Measurements from ENCODE around the gene BRSK2.
"Not testable (repeated sequence)": the region's sequence is repeated elsewhere in the genome, so short reads cannot be mapped to it uniquely, and the experiment has no call there.

BRSK2 gene

DNA sequence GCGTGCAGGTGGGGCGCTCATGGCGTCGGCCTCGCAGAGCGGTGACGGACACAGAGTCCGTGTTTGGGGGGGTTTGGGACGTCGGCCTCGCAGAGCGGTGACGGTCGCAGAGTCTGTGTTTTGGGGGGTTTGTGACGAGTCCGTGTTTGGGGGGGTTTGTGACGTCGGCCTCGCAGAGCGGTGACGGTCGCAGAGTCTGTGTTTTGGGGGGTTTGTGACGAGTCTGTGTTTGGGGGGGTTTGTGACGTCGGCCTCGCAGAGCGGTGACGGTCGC is 20.1 kb downstream of the BRSK2 start:
- not testable (repeated sequence) for DNase-seq (ENCODE audit: low read depth)

DNA sequence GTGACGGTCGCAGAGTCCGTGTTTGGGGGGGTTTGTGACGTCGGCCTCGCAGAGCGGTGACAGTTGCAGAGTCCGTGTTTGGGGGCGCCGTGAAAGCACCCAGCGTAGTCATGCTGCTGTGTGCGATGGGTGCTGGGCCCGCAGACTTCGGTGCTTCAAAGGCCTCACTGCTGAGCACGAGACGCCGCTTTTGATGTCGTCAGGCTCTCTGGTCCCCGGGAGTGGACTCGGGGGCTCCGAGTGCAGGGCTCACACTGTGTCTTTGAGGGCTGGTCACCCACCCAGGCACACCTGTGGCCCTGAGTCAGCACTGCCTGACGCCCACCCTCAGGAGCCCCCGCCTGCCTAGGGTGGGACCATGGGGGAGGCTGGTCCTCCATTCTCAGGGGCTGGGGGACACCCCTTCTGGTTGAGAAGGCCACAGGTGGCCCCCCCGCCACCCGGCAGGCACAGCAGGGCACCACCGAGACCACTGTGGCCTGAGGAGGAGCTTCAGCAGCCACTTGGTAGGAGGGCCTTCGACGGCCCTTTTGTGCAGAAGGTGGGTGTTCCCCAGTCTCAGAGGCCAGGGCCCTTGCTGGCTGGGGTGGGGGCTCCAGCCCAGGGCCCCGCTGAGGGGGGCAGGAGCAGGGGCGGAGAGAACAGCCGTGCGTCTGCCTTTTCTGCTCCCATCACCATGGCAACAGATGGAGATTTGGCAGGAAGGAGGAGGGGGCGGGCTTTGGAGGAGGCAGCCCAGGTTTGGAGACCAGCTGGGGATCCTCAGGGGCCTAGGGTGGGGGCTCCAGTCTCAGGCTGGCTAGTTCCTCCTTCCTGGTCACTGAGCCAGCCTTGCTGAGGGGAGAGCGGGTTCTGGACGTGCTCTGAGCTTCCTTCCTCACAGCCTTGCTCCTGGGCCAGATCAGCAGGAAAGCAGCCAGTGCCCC is 20.9 kb downstream of the BRSK2 start:
- DNase-seq (ENCODE audit: low read depth) = no peak

DNA sequence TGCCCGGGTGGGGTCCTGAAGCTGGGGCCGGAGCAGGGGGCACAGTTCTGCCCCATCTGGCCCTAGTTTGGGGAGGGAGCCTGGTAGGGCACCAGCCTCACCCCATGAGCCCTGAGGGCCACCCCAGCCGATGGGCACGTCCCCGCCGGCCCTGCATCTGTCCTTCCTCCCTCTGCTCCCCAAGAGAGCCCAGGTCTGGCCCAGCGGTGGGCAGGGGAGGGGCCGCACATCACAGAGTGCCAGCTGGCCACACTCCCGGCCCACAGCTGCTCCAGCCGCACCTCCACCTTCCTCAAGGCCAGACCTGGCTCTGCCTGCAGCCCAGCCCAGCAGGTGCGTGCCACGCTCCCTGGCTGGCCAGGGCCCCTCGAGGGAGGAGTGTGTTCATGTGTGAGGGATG is 21.6 kb downstream of the BRSK2 start:
- no peak for DNase-seq (ENCODE audit: low read depth)

DNA sequence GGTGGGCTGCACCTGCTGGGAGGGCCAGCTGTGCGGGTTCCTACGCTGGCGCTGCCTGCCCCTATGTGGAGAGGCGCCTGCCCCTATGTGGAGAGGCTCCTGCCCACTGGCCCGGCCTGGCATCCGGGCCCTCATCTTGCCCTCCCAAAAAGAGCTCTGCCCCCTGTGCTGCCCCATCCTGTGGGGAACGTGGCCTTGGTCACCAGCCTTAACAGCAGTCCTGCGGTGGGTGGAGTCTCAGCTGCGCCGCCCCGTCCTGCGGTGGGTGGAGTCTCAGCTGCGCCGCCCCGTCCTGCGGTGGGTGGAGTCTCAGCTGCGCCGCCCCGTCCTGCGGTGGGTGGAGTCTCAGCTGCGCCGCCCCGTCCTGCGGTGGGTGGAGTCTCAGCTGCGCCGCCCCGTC is 22.0 kb downstream of the BRSK2 start:
- not testable (repeated sequence) for DNase-seq (ENCODE audit: low read depth)

DNA sequence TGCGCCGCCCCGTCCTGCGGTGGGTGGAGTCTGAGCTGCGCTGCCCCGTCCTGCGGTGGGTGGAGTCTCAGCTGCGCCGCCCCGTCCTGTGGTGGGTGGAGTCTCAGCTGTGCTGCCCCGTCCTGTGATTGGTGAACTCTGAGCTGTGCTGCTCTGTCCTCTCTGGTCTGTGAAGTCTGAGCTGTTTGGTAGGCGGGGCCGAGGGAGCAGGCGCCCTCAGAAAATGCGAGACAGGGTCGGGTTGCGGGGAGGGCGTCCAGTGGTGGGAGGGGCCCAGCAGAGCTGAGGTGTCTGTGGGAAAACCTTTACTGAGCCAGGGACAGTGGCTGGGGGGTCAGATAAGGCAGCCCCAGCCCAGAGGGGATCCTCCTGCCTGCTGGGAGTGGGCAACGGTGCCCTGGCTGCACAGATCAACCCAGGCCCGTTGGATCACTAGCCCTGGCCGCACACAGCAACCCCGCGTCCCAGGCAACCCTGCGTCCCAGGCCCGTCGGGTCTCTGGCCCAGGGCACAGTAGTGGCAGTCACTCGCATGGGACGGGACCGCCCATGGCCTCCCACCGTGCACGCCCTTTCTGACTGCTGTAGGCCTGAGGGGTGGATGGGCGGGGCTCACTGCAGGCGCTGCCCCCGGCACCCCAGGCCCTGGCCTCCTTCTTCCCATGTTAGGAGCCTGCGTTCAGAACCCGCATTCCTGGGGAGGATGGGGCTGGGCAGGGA is 22.8 kb downstream of the BRSK2 start:
- DNase-seq (ENCODE audit: low read depth) = no peak

DNA sequence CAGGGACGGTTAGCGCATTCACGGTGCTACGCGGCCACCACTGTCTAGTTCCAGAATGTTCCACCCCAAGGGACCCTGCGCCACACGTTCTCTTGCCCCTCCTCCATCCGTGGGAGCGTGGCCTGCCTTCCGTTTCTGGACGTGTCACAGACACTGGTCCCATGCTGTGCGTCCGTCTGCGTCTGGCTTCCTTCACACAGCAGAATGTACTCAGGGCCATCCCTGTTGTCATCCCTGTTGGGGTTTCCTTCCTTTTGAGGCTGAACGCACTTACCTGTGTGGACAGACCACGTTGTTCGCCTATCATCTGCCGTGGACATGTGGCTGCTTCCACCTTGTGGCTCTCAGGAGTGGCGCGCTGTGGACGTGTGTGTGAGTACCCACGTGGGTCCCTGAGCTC is 24.9 kb downstream of the BRSK2 start:
- no peak for DNase-seq (ENCODE audit: low read depth)

DNA sequence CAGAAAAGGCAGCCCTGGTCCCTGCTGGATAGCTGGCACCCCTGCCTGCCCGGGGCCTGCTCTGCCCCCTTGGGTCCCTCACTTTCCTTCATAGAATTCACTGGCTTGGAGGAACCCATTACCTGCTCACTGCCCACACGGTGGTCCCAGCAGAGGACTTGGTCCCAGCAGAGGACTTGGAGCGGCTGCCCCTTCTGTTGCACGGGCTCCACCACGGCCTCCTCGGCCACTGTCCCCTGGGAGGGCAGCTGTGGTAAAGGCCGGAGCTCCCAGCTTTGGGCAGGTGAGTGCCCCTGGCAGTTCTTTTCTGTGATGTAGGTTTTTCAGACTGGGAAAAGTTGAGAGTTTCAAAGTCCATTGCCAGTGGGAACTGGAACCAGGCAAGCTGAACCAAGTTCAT is 25.9 kb downstream of the BRSK2 start:
- DNase-seq (ENCODE audit: low read depth) = no peak

DNA sequence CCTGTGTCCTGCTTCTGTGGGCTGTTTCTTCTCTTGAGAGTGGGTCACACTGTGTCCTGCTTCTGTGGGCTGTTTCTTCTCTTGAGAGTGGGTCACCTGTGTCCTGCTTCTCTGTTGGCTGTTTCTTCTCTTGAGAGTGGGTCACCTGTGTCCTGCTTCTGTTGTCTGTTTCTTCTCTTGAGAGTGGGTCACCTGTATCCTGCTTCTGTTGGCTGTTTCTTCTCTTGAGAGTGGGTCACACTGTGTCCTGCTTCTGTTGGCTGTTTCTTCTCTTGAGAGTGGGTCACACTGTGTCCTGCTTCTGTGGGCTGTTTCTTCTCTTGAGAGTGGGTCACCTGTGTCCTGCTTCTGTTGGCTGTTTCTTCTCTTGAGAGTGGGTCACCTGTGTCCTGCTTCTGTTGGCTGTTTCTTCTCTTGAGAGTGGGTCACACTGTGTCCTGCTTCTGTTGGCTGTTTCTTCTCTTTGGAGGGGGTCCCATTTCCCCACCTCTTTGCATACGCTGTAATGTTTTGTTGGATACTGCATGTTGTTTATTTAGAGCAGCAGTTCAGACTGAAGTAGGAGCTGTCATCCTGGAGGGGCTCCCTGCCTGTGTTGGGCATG is 28.6 kb downstream of the BRSK2 start:
- not testable (repeated sequence) for DNase-seq (ENCODE audit: low read depth)

DNA sequence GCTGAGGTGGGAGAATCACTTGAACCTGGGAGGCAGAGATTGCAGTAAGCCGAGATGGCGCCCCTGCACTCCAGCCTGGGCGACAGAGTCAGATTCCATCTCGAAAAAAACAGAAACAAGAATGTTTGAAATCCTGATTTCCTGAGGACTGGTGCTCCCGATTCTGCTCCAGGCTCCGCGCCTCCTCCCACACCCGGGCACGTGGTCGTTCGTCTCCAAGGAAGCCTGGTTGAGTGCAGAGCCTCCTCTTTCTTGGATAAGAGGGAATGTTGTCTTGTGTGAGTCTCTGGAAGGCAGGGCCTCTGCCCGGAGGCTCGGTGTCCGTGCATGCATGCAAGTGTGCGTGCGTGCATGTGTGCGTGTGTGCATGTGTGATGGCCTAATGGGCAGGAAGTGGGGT is 30.1 kb downstream of the BRSK2 start:
- no peak for DNase-seq (ENCODE audit: low read depth)

DNA sequence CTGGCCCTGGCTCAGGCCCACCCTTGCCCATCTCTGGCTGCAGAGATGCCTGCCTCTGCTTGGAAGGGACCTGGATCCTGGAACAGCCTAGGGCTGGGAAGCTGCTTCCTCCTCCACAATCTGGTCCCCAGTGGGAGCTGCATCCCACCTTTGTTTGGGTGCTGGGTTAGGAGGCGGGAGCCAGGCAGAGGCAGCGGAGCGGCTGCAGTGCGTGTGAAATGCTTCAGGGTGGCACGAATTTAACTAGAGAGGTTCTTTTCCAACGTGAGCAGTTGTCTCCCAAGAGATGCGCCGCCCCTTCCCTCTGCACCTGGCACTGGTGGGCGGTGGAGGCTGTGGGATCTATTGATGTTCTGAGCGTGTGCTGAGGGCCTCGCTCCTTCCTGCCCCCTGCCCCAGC is 31.6 kb downstream of the BRSK2 start:
- DNase-seq (ENCODE audit: low read depth) = no peak

DNA sequence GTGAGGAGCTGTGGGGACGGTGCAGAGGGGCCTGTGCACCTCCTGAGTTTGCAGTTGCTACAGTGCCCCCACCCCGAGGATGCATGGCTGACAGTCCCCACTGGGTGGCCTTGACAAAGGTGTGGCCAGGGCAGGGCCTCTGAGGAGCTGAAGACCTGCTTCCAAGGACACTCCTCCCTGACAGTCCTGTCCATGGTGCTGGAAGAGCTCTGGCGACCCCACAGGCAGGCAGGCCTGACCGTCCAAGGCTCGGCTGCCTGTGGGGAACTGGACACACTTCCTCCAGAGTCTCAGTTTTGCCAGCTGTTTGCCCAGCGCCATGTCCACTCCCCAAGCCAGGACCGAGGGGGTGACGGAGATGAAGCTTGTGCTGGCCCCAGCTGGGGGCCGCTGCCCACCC is 32.7 kb downstream of the BRSK2 start:
- no peak for DNase-seq (ENCODE audit: low read depth)

DNA sequence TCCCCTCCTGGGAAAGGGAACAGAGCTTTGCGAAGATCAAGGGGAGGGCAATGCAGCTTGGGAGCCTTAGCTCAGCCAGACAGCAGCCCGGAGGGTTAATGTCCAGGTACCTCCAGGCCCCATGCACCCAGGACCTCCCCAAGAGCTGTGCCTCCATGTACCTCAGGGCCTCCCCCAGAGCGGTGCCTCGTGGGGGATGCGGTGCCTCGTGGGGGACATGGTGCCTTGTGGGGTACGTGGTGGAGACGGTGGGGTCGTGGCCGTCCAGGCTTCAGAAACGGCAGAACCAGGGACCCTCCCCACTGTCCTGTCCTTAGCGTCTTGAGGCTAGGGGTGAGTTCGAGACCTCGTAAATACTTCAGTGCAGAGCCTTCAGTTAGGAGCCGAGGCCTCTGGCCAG is 33.2 kb downstream of the BRSK2 start:
- no peak for DNase-seq (ENCODE audit: low read depth)

DNA sequence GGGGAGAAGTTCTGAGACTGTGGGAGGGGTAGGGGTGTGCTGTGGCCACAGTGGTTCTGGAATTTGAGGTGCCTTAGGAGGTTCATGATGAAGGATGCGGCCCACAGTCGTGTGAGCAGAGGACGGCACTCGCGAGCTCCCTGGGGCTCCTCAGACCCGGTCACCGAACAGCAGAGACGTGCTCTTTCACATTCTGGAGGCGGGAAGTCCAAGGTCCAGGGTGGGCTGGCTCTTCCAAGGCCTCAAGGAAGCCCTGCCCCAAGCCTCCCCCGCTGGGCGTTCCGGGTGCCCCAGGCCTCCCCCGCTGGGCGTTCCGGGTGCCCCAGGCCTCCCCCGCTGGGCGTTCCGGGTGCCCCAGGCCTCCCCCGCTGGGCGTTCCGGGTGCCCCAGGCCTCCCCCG is 33.7 kb downstream of the BRSK2 start:
- not testable (repeated sequence) for DNase-seq (ENCODE audit: low read depth)

DNA sequence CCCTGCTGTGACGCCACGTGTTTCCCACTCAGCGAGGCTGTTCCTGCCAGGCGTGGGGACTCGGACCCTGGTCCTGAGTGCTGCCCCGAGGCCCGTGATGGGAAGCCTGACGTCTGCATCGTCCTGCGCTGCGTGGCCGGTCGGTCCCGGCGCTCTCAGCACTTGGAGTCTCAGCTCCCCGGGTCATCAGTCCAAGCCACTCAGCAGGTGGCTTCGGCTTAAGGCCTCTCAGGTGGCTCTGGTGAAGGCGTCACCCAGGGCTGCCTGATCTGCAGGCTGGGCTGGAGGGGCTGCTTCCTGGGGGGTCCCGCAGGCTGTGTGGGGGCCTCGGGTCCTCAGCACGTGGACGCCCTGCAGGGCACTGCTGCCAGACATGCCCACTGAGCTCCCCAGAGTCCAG is 35.3 kb downstream of the BRSK2 start:
- no peak for DNase-seq (ENCODE audit: low read depth)

DNA sequence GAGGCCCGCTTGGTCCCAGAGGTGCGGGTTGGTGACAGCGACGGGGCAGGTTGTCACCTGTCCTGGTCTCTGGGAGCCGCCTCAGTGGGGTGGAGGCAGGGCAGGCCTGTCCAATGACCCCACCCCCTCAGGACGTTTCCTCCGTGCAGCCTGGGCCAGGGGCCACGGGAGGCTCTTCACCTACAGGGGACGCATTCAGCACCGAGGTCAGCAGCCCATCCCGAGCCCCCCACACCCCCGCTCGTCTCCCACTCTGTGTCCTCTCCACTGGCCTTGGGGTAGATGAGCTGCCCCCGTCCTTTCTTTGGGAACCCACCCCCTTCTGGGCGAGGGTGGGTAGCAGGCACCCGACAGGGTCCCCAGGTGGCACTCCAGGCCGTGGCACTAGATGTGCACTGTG is 35.7 kb downstream of the BRSK2 start:
- DNase-seq (ENCODE audit: low read depth) = no peak

DNA sequence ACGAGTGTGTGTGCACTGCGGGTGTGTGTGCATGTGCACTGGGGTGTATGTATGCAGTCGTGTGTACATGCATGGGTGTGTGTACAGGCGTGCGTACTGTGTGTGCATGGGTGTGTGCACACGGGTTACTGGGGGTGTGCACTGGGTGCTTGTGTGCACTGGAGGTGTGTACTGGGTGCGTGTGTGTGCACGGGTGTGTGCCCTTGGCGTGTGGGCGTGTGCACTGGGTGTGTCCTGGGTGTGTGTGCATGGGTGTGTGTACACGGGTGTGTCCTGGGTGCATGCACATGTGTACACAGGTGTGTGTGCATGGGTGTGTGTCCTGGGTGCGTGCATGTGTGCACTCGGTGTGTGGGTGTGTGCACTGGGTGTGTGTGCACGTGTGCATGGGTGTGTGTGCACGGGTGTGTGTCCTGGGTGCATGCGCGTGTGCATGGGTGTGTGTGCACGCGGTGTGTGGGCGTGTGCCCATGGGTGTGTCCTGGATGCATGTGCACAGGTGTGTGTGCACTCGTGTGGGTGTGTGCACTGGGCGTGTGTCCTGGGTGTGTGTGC is 39.1 kb downstream of the BRSK2 start:
- no peak for DNase-seq (ENCODE audit: low read depth)

DNA sequence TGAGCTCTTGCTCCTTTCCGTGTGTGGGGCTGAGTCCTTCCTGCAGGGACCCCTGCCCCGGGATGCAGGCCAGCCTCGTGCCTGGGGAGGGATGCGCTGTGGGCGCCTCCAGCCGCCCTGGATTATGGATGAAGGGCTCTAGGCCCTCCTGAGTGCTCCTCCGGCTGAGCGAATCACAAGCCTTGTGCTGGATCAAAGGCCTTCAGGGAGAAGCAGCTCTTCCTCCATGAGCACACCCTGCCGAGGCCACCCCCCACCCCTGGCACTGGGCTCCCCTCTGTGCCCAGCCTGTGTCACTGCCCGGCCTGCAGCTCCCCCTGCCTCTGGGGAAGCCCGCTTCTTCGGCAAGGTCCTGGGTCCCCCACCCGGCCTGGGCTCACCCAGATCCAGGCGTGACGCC is 43.8 kb downstream of the BRSK2 start:
- no peak for DNase-seq (ENCODE audit: low read depth)

DNA sequence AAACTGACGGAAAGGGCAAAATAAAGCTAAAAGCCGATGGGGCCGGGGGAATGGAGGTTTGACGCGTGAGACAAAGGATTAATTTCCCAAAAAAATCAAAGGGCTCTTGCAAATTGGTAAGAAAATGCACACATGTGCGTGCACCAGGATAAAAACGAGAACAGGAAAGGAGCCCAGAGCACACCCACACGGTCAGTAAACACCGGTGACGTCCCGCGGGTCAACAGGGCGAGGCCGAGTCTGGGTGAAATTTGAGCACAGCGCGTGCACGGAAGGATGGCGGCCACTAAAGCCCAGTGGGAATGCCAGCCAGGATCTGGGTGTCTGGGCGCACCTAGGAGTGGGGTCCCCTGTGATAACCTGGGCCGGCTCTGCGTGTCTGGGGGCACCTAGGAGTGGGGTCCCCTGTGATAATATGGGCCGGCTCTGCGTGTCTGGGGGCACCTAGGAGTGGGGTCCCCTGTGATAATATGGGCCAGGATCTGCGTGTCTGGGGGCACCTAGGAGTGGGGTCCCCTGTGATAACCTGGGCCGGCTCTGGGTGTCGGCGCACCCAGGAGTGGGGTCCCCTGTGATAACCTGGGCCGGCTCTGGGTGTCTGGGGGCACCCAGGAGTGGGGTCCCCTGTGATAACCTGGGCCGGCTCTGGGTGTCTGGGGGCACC is 44.4 kb downstream of the BRSK2 start:
- no peak for DNase-seq (ENCODE audit: low read depth)

DNA sequence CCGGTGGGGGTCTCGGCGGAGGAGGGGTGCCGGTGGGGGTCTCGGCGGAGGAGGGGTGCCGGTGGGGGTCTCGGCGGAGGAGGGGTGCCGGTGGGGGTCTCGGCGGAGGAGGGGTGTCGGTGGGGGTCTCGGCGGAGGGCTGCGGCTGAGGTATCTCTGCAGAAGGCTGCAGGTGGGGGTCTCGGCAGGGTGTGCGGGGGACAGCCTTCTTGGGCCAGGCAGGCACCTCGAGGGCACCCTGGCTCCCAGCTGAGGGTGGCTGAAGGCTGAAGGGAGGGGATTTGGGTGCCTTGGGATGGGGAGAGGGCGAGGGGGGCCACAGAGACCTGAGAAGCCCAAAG is 45.7 kb downstream of the BRSK2 start:
- not testable (repeated sequence) for DNase-seq (ENCODE audit: low read depth)

DNA sequence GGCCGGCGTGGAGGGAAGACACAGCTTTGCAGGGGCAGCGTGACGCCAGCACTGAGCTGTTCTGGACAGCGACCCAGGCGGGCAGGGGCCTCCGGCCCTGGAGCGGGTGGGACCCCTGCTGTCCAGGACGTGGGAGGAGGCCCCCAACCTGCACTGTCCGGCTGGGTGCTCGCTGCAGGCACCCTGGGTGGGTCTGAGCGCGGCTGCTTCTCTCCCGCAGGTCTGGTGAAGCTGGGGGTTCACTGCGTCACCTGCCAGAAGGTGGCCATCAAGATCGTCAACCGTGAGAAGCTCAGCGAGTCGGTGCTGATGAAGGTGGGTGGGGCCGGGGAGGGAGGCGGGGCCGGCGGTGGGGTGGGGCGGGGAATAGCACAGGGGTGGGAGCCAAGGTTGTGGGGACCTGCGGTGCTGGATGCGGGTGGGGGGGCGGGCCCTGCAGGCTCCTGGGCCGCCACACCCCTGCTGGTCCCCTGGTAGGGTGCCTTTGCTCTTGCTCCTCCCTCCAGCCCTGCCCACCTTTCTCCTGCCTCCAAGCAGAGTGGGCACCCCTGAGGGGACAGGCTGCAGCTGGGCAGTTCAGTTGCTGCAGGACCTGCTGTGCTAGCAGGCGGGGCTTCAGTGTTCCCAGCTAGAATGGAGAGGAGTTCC is 46.2 kb downstream of the BRSK2 start:
- DNase-seq (ENCODE audit: low read depth) = no peak

DNA sequence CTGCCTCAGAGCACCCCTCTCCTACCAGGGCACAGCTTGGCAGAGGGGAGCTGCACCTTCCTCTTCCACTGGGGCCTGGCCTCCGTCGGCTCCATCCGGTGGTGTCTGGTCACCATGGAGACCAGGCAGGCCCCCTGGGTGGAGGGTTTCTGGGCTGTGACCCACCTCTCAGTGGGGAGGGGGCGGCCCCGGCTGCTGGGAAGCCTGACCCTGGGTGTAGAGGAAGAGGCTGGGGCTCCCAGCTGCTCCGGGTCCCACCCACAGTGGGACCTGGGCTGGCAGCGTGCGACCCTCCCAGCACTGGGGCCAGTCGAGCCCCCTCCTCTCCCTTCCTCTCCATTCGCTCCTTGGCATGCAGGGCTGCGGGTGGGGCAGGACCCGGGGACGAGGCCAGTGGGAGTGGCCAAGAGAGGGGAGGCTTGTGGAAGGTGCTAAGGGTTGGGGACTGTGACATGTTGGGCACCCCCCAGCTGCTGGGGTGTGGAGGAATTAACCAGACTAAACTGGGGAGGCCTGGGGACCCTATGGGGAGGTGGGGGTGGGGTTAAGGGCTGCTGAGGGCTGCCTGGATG is 46.8 kb downstream of the BRSK2 start:
- DNase-seq (ENCODE audit: low read depth) = no peak

DNA sequence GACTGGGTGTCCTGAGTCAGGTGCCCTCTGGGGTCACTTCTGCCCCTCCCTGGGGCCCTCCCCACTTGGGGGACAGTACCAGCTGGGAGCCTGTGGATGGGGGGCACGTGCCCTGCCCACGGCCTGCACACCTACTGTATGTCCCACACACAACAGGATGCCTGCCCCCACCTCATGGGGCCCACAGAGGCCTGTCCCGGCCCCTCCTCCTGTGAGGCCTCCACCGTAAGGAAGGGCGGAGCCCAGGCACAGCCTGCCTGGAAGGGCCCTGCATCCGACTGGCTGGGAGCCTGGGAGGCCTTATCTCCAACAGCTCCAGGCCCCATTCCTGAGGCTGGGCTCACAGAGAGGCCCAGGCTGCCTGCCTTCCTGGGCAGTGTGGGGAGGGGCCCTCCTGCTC is 47.8 kb downstream of the BRSK2 start:
- DNase-seq (ENCODE audit: low read depth) = no peak

All from activated gamma-delta T cell treated with anti-CD3 and anti-CD28 coated beads, Interleukin-2, amount 50 U/mL, for 16 hours (primary cell).